H9 (cell line): ENCODE results near the gene PEX26. TPM values are rescaled to one million over a fixed set of nuclear protein-coding genes. Genes with fewer than 3 reads are reported as not detected.

Experiments used
- DNase-seq: peaks from one replicate; pipeline ENCODE4 v3.0.0-alpha.2; 2017
- H2AFZ ChIP-seq: one replicate; pipeline ENCODE4 v1.6.1; 2013; ENCODE audit warnings: mild to moderate bottlenecking, low read length, control low read depth, moderate library complexity
- H2AK5ac ChIP-seq: 2 replicates; pipeline ENCODE4 v1.6.1; 2013; ENCODE audit warnings: low read length, control low read depth, mixed read lengths; ENCODE audit not compliant: insufficient read length
- H2BK120ac ChIP-seq: one replicate; pipeline ENCODE4 v1.6.1; 2013; ENCODE audit warnings: low read depth, mild to moderate bottlenecking, low read length, control low read depth, inconsistent platforms; ENCODE audit not compliant: poor library complexity, severe bottlenecking
- H2BK12ac ChIP-seq: 2 replicates; pipeline ENCODE4 v1.6.1; 2013; ENCODE audit warnings: low read length, control low read depth, mixed read lengths, low read depth; ENCODE audit not compliant: insufficient read length
- H2BK15ac ChIP-seq: 2 replicates; pipeline ENCODE4 v1.6.1; 2013; ENCODE audit warnings: low read depth, low read length, control low read depth
- H2BK20ac ChIP-seq: one replicate; pipeline ENCODE4 v1.6.1; 2013; ENCODE audit warnings: low read depth, mild to moderate bottlenecking, low read length, control low read depth, inconsistent platforms; ENCODE audit not compliant: poor library complexity, severe bottlenecking
- H2BK5ac ChIP-seq: 2 replicates; pipeline ENCODE4 v1.6.1; 2013; ENCODE audit warnings: low read length, control low read depth, mixed read lengths; ENCODE audit not compliant: insufficient read length
- H3K14ac ChIP-seq: 2 replicates; pipeline ENCODE4 v1.6.1; 2013; ENCODE audit warnings: low read length, control low read depth; ENCODE audit not compliant: insufficient read depth
- H3K18ac ChIP-seq: 2 replicates; pipeline ENCODE4 v1.6.1; 2013; ENCODE audit warnings: low read depth, mild to moderate bottlenecking, mixed read lengths, low read length, control low read depth; ENCODE audit not compliant: insufficient read length
- H3K23ac ChIP-seq: 2 replicates; pipeline ENCODE4 v1.6.1; 2013; ENCODE audit warnings: low read length, control low read depth, mixed read lengths, low read depth; ENCODE audit not compliant: insufficient read length
- H3K23me2 ChIP-seq: 2 replicates; pipeline ENCODE4 v1.6.1; 2013; ENCODE audit warnings: low read depth, mild to moderate bottlenecking, mixed read lengths, low read length, control low read depth; ENCODE audit not compliant: insufficient read length, poor library complexity, severe bottlenecking
- H3K27ac ChIP-seq: 2 replicates; pipeline ENCODE4 v1.5.1; 2013; ENCODE audit warnings: low read length, control low read depth, mixed read lengths, low read depth; ENCODE audit not compliant: insufficient read length
- H3K27me3 ChIP-seq: 2 replicates; pipeline ENCODE4 v1.6.1; 2013; ENCODE audit warnings: low read length, control low read depth, inconsistent platforms; ENCODE audit not compliant: insufficient read depth
- H3K4ac ChIP-seq: 2 replicates; pipeline ENCODE4 v1.6.1; 2013; ENCODE audit warnings: low read depth, mild to moderate bottlenecking, control low read depth, inconsistent platforms, low read length, moderate library complexity
- H3K4me1 ChIP-seq: 2 replicates; pipeline ENCODE4 v1.6.1; 2013; ENCODE audit warnings: low read length, control low read depth, inconsistent platforms; ENCODE audit not compliant: insufficient read depth
- H3K4me2 ChIP-seq: 2 replicates; pipeline ENCODE4 v1.6.1; 2013; ENCODE audit warnings: low read length, control low read depth, mixed read lengths; ENCODE audit not compliant: insufficient read length, insufficient read depth
- H3K56ac ChIP-seq: 2 replicates; pipeline ENCODE4 v1.6.1; 2013; ENCODE audit warnings: low read depth, mild to moderate bottlenecking, mixed read lengths, low read length, control low read depth; ENCODE audit not compliant: insufficient read length
- H3K79me1 ChIP-seq: 2 replicates; pipeline ENCODE4 v1.6.1; 2013; ENCODE audit warnings: low read depth, mild to moderate bottlenecking, moderate library complexity, low read length, control low read depth, inconsistent platforms; ENCODE audit not compliant: insufficient read depth, poor library complexity, severe bottlenecking
- H3K79me2 ChIP-seq: 2 replicates; pipeline ENCODE4 v1.6.1; 2013; ENCODE audit warnings: low read length, control low read depth, inconsistent platforms; ENCODE audit not compliant: insufficient read depth
- H3K9ac ChIP-seq: 2 replicates; pipeline ENCODE4 v1.6.1; 2013; ENCODE audit warnings: low read length, control low read depth, mixed read lengths; ENCODE audit not compliant: insufficient read length; ENCODE audit errors: extremely low read depth
- H3K9me3 ChIP-seq: one replicate; pipeline ENCODE4 v1.6.1; 2013; ENCODE audit warnings: low read depth, low read length, inconsistent platforms; ENCODE audit not compliant: control insufficient read depth
- H3T11ph ChIP-seq: one replicate; pipeline ENCODE4 v1.6.1; 2013; ENCODE audit warnings: mild to moderate bottlenecking, low read length, control low read depth, inconsistent platforms
- H4K20me1 ChIP-seq: one replicate; pipeline ENCODE4 v1.6.1; 2013; ENCODE audit not compliant: control insufficient read depth, insufficient read length, insufficient read depth
- H4K5ac ChIP-seq: 2 replicates; pipeline ENCODE4 v1.6.1; 2013; ENCODE audit warnings: low read depth, mild to moderate bottlenecking, mixed read lengths, low read length, control low read depth; ENCODE audit not compliant: insufficient read length
- H4K8ac ChIP-seq: replicated peaks from 2 replicates; pipeline ENCODE4 v1.6.1; 2013; ENCODE audit warnings: low read length, control low read depth, mixed read lengths, low read depth; ENCODE audit not compliant: insufficient read length
- H4K91ac ChIP-seq: 2 replicates; pipeline ENCODE4 v1.6.1; 2013; ENCODE audit warnings: low read depth, mild to moderate bottlenecking, moderate library complexity, mixed read lengths, low read length, control low read depth; ENCODE audit not compliant: insufficient read length
- H3K27ac Mint-ChIP-seq, 3 experiments: 2 replicates in 2 of 3; 3 replicates in 1 of 3; pipeline ENCODE4 v1.8.0; 2020 to 2021; ENCODE audit warnings: mixed read lengths in 3 of 3, mild to moderate bottlenecking in 1 of 3, moderate library complexity in 1 of 3
- H3K27me3 Mint-ChIP-seq: 2 replicates; pipeline ENCODE4 v1.8.0; 2021; ENCODE audit warnings: low read depth, mild to moderate bottlenecking, moderate library complexity, mixed read lengths
- H3K36me3 Mint-ChIP-seq, 3 experiments: 2 replicates in 2 of 3; 3 replicates in 1 of 3; pipeline ENCODE4 v1.8.0; 2020 to 2021; ENCODE audit warnings: low read depth in 3 of 3, mixed read lengths in 3 of 3; ENCODE audit not compliant: insufficient read depth in 1 of 3
- H3K4me1 Mint-ChIP-seq, 2 experiments: 2 replicates each; pipeline ENCODE4 v1.8.0; 2020; ENCODE audit warnings: mixed read lengths in 2 of 2
- H3K4me3 Mint-ChIP-seq, 2 experiments: 2 replicates in 1 of 2; 3 replicates in 1 of 2; pipeline ENCODE4 v1.8.0; 2020 to 2021; ENCODE audit warnings: mild to moderate bottlenecking in 2 of 2, mixed read lengths in 2 of 2, moderate library complexity in 1 of 2
- H3K9me3 Mint-ChIP-seq, 2 experiments: 2 replicates in 1 of 2; 3 replicates in 1 of 2; pipeline ENCODE4 v1.8.0; 2020; ENCODE audit warnings: mild to moderate bottlenecking in 2 of 2, mixed read lengths in 2 of 2, moderate library complexity in 1 of 2
- CTCF ChIP-seq: fragments of 200-600 bp; sonication (generic); conservative IDR thresholded peaks from 3 replicates; pipeline ENCODE4 v1.8.0; 2021; ENCODE audit warnings: antibody characterized with exemption, mild to moderate bottlenecking
- WGBS: extraction: QIAGEN DNeasy Blood & Tissue Kit; methylation state at CpG from one replicate; pipeline ENCODE4 v1.1.7; 2013; ENCODE audit warnings: missing lambda C conversion rate, low lambda C conversion rate, mixed read lengths; ENCODE audit not compliant: insufficient read length; ENCODE audit errors: extremely low coverage; 5-methylcytosine and 5-hydroxymethylcytosine counted together
- total RNA-seq: library from RNA; stranded (reverse); gene quantifications from 2 replicates; pipeline ENCODE4 v1.2.1, GENCODE V29; 2021

The PEX26 gene
- total RNA-seq, 1 experiment from 2014 or later = 35.4 TPM

- Histone ChIP-seq H3T11ph (no peak overlapping the region), H2BK5ac (no peak overlapping the region), H4K91ac (no peak overlapping the region), H3K56ac (no peak overlapping the region), H3K4me2 (no peak overlapping the region), H2BK12ac (no peak overlapping the region), H3K4me1 (no peaks in the 10 kb centered on the region), H3K4ac (no peak overlapping the region), H2BK20ac (no peak overlapping the region), H2BK15ac (no peak overlapping the region), H3K9ac (no peak overlapping the region), H3K18ac (no peak overlapping the region), H2AFZ (no peak overlapping the region), H3K27ac (no peak overlapping the region), H3K14ac (no peak overlapping the region; the same call in 1 of the 2 replicates), H3K27me3 (no peaks in the 10 kb centered on the region), H2AK5ac (no peak overlapping the region), H3K9me3 (no peaks in the 10 kb centered on the region), H4K20me1 (no peaks in the 10 kb centered on the region), H4K8ac (no peak overlapping the region), H3K23ac (no peak overlapping the region), H3K79me2 (no peaks in the 10 kb centered on the region), H3K79me1 (no peaks in the 10 kb centered on the region), H4K5ac (no peak overlapping the region), H2BK120ac (no peak overlapping the region), H3K23me2 (no peaks in the 10 kb centered on the region)
- Mint-ChIP-seq H3K4me3 (no peak overlapping the region; a peak in 1 of 5 replicates), H3K27me3 (peaks cover 15% of the 10 kb centered on the region), H3K9me3 (no peaks in the 10 kb centered on the region), H3K4me1 (peaks cover 0 to 2% of the 10 kb centered on the region in 2 experiments; a peak in 1 of 4 replicates), H3K36me3 (no peaks in the 10 kb centered on the region; a peak in 1 of 7 replicates), H3K27ac (no peak overlapping the region)
- no peak for TF ChIP-seq CTCF
- no CpG with 5 or more reads among the region's 29 CpGs for WGBS
- no peak for DNase-seq
Observed at GRCh38 chr22:18048441-18048898, 29.3 kb upstream of the PEX26 start.
